Endothelial cell of umbilical vein (primary cell): ENCODE data around the gene CARMIL1. TPM values are rescaled to one million over a fixed set of nuclear protein-coding genes. Genes with fewer than 3 reads are reported as not detected.

Experiments
- BruUV-seq: library from RNA; stranded (reverse); fragments of 400-500 nt; replicated peaks from 2 replicates; lab custom pipeline; 2021; lab: Mats Ljungman, UMichigan
- CTCF ChIA-PET: fragments of 300-600, 350-600 bp; sonication (Branson Sonifier 250); formaldehyde crosslinking; loops from one replicate; lab custom pipeline; 2021; ENCODE audit warnings: antibody characterized with exemption, inconsistent platforms; lab: Charles Lee
- POLR2A ChIA-PET: fragments of 300-600, 350-600 bp; sonication (Branson Sonifier 250); formaldehyde crosslinking; loops from one replicate; lab custom pipeline; 2021; ENCODE audit warnings: antibody characterized with exemption, inconsistent platforms; lab: Charles Lee
- DNase-seq: peaks from one replicate; pipeline ENCODE4 v3.0.0-alpha.2; 2011; ENCODE audit warnings: low read depth, low spot score
- FAIRE-seq: peaks from 2 replicates; lab custom pipeline; 2011; peaks lifted over from hg19 to GRCh38; lab: Jason Lieb, UNC
- H2AFZ ChIP-seq: 2 replicates; pipeline ENCODE4 v1.6.0; 2012; ENCODE audit warnings: low read depth, low read length, control low read depth, inconsistent platforms
- H3K27ac ChIP-seq: 2 replicates; pipeline ENCODE4 v1.5.1; 2011; ENCODE audit warnings: low read depth, mild to moderate bottlenecking, control low read depth, low read length, moderate library complexity; ENCODE audit not compliant: insufficient read depth
- H3K27me3 ChIP-seq, 2 experiments: 2 replicates each; pipeline versions ENCODE4 v1.6.0 to v1.6.1; 2011; ENCODE audit warnings: low read length in 2 of 2, mixed read lengths in 1 of 2; ENCODE audit not compliant: control insufficient read depth in 2 of 2, insufficient read depth in 2 of 2
- H3K36me3 ChIP-seq, 2 experiments: 2 replicates in 1 of 2; 3 replicates in 1 of 2; pipeline ENCODE4 v1.5.1; 2011; ENCODE audit warnings: low read length in 2 of 2, mild to moderate bottlenecking in 1 of 2, moderate library complexity in 1 of 2; ENCODE audit not compliant: control insufficient read depth in 2 of 2, insufficient read depth in 2 of 2; ENCODE audit errors: extremely low read depth in 1 of 2
- H3K4me1 ChIP-seq: 3 replicates; pipeline ENCODE4 v1.5.1; 2011; ENCODE audit warnings: mild to moderate bottlenecking, low read length; ENCODE audit not compliant: control insufficient read depth, insufficient read depth; ENCODE audit errors: extremely low read depth
- H3K4me2 ChIP-seq: 2 replicates; pipeline ENCODE4 v1.6.1; 2011; ENCODE audit warnings: low read length, control low read depth, mixed read lengths; ENCODE audit not compliant: insufficient read depth
- H3K4me3 ChIP-seq, 3 experiments: fragments of 200-600 bp in 1 of 3; sonication (generic), shearing (Covaris generic) in 1 of 3; replicated peaks in 1 of 3; 2 replicates each; pipeline ENCODE4 v1.5.1; 2011 to 2016; ENCODE audit warnings: control low read depth in 3 of 3, low read length in 3 of 3, mild to moderate bottlenecking in 2 of 3, inconsistent platforms in 1 of 3, low read depth in 1 of 3, moderate library complexity in 1 of 3; ENCODE audit not compliant: insufficient read depth in 1 of 3
- H3K79me2 ChIP-seq: 2 replicates; pipeline ENCODE4 v1.6.0; 2012; ENCODE audit warnings: low read length, inconsistent platforms; ENCODE audit not compliant: control insufficient read depth, insufficient read depth
- H3K9ac ChIP-seq: replicated peaks from 2 replicates; pipeline ENCODE3; 2011; ENCODE audit warnings: low read length, control low read depth; ENCODE audit not compliant: insufficient read depth; ENCODE audit errors: extremely low read depth
- H3K9me1 ChIP-seq: replicated peaks from 3 replicates; pipeline ENCODE4 v1.6.0; 2011; ENCODE audit warnings: mild to moderate bottlenecking, low read length; ENCODE audit not compliant: control insufficient read depth, insufficient read depth; ENCODE audit errors: extremely low read depth
- H3K9me3 ChIP-seq: replicated peaks from 2 replicates; pipeline ENCODE4 v1.5.1; 2012; ENCODE audit warnings: low read length, inconsistent platforms; ENCODE audit not compliant: control insufficient read depth, insufficient read depth
- H4K20me1 ChIP-seq: replicated peaks from 2 replicates; pipeline ENCODE3; 2011; ENCODE audit warnings: mild to moderate bottlenecking, low read length; ENCODE audit not compliant: control insufficient read depth, insufficient read depth; ENCODE audit errors: extremely low read depth
- EZH2 ChIP-seq: IDR thresholded peaks from 2 replicates; pipeline ENCODE4 v1.6.1; 2012; ENCODE audit warnings: borderline replicate concordance, low read depth, mild to moderate bottlenecking, moderate library complexity, low read length, inconsistent platforms; ENCODE audit not compliant: severe bottlenecking
- FOS ChIP-seq: IDR thresholded peaks from 2 replicates; pipeline ENCODE4 v1.6.1; 2011; ENCODE audit warnings: mild to moderate bottlenecking, low read length, moderate library complexity, borderline replicate concordance; ENCODE audit not compliant: insufficient read depth
- GATA2 ChIP-seq: IDR thresholded peaks from 2 replicates; pipeline ENCODE4 v1.7.0; 2011; ENCODE audit warnings: low read depth, mild to moderate bottlenecking, moderate library complexity, mixed read lengths, low read length; ENCODE audit not compliant: insufficient read length, insufficient read depth
- JUN ChIP-seq: IDR thresholded peaks from 2 replicates; pipeline ENCODE4 v1.6.1; 2011; ENCODE audit warnings: borderline replicate concordance, low read depth; ENCODE audit not compliant: insufficient read length, insufficient read depth
- MAX ChIP-seq: IDR thresholded peaks from 2 replicates; pipeline ENCODE4 v1.6.1; 2011; ENCODE audit not compliant: insufficient read depth, insufficient read length
- MYC ChIP-seq: IDR thresholded peaks from one replicate; pipeline ENCODE4 v1.6.1; 2011; ENCODE audit warnings: mild to moderate bottlenecking, low read depth, low read length
- POLR2A ChIP-seq: IDR thresholded peaks from 2 replicates; pipeline ENCODE4 v1.6.1; 2012; ENCODE audit warnings: low read depth, mild to moderate bottlenecking, control low read depth, low read length
- POLR2AphosphoS5 ChIP-seq: IDR thresholded peaks from 2 replicates; pipeline ENCODE4 v1.6.1; 2012; ENCODE audit warnings: low read depth, mild to moderate bottlenecking, control low read depth, low read length, moderate library complexity; ENCODE audit not compliant: insufficient read depth
- dilution Hi-C: fragments of 300-500 bp; cut with MboI; formaldehyde crosslinking; loops from one replicate; pipeline ENCODE4 v1.15.0; 2019; ENCODE audit warnings: low sequenced_read_pairs; ENCODE audit not compliant: extremely low pct_ligation_motif_present
- intact Hi-C: fragments of 100-400 bp; cut with micrococcal nuclease; formaldehyde crosslinking; loops from one replicate; pipeline ENCODE4 v1.10.0; 2022
- polyA plus RNA-seq, 4 experiments: library from polyadenylated mRNA; depleted of rRNA in 3 of 4; stranded (reverse) in 3 of 4; unstranded in 1 of 4; fragments of >200 nt; gene quantifications; 2 replicates each; pipeline versions ENCODE4 v1.2.1 to v1.2.3, GENCODE V29; 2011 to 2012; ENCODE audit warnings: missing spikeins in 1 of 4
- total RNA-seq: library from RNA; stranded (reverse); gene quantifications from 2 replicates; pipeline ENCODE4 v1.2.3, GENCODE V29; 2021
- TF ChIP-seq, protein P1 (sequence below), 2 donors: IDR thresholded peaks; 1 replicate in 1 of 2; 2 replicates in 1 of 2; pipeline ENCODE4 v1.5.1; 2011; ENCODE audit warnings: low read length in 2 of 2, mild to moderate bottlenecking in 2 of 2, moderate library complexity in 2 of 2, control low read depth in 1 of 2, inconsistent platforms in 1 of 2, low read depth in 1 of 2; ENCODE audit not compliant: insufficient read depth in 1 of 2; ENCODE audit errors: extremely low read depth in 1 of 2

CARMIL1 gene
- total and polyA plus RNA-seq, 2 donors (not counting 3 experiments of a cell fraction or from before 2014, with no cell fraction given): 1.3 to 8.7 TPM

DNA sequence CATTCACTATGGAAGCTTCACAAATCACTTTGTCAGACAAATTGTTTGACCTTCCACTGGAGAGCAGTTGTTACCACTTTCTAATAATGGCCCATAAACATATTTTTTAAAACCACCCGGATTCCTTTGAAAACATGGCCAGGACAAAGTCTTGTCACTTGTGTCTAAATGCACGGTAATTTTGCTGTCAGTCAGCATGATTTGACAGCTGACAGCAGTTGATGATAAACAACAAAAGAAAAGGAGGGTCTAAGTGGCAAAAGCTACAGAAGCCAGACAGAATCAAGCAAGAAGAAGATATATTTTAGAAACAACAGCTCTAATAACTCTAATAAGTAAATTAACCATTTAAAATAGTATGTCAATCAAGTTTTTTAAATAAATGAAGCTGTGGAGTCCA lies 27.7 kb upstream of the CARMIL1 start:
- no TSS peak for BruUV-seq
- Histone ChIP-seq H3K9ac (no peak overlapping the region), H4K20me1 (no peaks in the 10 kb centered on the region), H2AFZ (no peak overlapping the region), H3K36me3 (no peaks in the 10 kb centered on the region), H3K9me3 (no peaks in the 10 kb centered on the region), H3K79me2 (no peaks in the 10 kb centered on the region), H3K4me2 (no peak overlapping the region), H3K4me1 (no peaks in the 10 kb centered on the region), H3K4me3 (no peak overlapping the region), H3K9me1 (no peaks in the 10 kb centered on the region), H3K27me3 (peaks cover 0 to 3% of the 10 kb centered on the region in 2 experiments), H3K27ac (no peak overlapping the region)
- POLR2A ChIA-PET: no interaction called here
- no peak for DNase-seq
- intact Hi-C loops (no loop called here), dilution Hi-C loops (no loop called here)
- FAIRE-seq: no peak
- CTCF ChIA-PET: interaction anchor here (1.5 to 2.3 kb wide), 4 partner anchors 14 to 305 kb away, joined by 4 to 14 read pairs (median 6); no protein-coding TSS in a partner anchor
- TF ChIP-seq GATA2 (no peak), EZH2 (no peak), POLR2AphosphoS5 (no peak), JUN (no peak), MAX (no peak), FOS (no peak), POLR2A (no peak), MYC (no peak)
- TF ChIP-seq, protein P1, sequence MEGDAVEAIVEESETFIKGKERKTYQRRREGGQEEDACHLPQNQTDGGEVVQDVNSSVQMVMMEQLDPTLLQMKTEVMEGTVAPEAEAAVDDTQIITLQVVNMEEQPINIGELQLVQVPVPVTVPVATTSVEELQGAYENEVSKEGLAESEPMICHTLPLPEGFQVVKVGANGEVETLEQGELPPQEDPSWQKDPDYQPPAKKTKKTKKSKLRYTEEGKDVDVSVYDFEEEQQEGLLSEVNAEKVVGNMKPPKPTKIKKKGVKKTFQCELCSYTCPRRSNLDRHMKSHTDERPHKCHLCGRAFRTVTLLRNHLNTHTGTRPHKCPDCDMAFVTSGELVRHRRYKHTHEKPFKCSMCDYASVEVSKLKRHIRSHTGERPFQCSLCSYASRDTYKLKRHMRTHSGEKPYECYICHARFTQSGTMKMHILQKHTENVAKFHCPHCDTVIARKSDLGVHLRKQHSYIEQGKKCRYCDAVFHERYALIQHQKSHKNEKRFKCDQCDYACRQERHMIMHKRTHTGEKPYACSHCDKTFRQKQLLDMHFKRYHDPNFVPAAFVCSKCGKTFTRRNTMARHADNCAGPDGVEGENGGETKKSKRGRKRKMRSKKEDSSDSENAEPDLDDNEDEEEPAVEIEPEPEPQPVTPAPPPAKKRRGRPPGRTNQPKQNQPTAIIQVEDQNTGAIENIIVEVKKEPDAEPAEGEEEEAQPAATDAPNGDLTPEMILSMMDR (IDR thresholded peaks at IDR 0.05; ENCODE audit: extremely low read depth in 1 of 2, insufficient read depth in 1 of 2, low read depth in 1 of 2, low read length in 2 of 2): no peak
